Subcutaneous adipose tissue (tissue), 4 donors: ENCODE measurements around the gene BACH2. TPM values are rescaled to one million over a fixed set of nuclear protein-coding genes. Genes with fewer than 3 reads are reported as not detected.

ENCODE experiments used
- total RNA-seq, 4 donors: library from RNA; depleted of rRNA; stranded (reverse); fragments of >200 nt; gene quantifications; one replicate each; pipeline ENCODE4 v1.1.0, GENCODE V29; 2016
- TF ChIP-seq, protein P1 (sequence below): fragments of 450-650 bp; IDR thresholded peaks from one replicate; pipeline ENCODE4 v1.5.1; 2016; ENCODE audit warnings: low read depth, mild to moderate bottlenecking, control low read depth, antibody characterized with exemption, moderate library complexity

Gene BACH2
- total RNA-seq, 4 donors from 2014 or later, result 1.7 to 15.4 (median 3.9) TPM

DNA sequence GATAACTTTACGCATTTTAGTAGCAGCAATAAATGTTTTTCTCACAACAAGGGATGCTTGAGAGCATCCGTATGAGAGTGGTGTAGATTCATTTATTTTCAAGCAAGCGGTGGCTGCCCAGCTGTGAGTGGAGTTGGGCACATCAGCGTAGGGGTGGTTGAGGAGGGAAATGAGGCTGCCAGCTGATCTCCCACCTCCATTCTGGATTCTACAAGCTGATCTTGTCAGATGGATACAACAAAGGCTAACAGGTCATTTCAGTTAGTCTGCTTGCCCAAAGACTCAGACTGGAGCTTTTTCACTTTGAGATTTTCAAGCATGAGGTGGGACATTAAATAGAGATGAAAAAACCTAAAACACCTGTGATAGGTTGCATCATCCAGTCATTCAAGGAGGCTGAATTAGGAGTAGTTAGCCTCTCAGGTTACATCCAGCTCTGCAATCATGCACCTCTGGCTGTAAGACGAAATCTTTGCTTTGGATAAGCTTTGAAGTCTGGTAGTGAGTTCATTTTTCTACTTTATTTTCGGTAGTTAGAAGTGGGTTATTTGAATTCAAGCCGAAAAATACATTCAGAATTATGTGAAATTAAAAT, 1.9 kb upstream of the BACH2 start:
- TF ChIP-seq, protein P1, sequence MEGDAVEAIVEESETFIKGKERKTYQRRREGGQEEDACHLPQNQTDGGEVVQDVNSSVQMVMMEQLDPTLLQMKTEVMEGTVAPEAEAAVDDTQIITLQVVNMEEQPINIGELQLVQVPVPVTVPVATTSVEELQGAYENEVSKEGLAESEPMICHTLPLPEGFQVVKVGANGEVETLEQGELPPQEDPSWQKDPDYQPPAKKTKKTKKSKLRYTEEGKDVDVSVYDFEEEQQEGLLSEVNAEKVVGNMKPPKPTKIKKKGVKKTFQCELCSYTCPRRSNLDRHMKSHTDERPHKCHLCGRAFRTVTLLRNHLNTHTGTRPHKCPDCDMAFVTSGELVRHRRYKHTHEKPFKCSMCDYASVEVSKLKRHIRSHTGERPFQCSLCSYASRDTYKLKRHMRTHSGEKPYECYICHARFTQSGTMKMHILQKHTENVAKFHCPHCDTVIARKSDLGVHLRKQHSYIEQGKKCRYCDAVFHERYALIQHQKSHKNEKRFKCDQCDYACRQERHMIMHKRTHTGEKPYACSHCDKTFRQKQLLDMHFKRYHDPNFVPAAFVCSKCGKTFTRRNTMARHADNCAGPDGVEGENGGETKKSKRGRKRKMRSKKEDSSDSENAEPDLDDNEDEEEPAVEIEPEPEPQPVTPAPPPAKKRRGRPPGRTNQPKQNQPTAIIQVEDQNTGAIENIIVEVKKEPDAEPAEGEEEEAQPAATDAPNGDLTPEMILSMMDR, result no peak

DNA sequence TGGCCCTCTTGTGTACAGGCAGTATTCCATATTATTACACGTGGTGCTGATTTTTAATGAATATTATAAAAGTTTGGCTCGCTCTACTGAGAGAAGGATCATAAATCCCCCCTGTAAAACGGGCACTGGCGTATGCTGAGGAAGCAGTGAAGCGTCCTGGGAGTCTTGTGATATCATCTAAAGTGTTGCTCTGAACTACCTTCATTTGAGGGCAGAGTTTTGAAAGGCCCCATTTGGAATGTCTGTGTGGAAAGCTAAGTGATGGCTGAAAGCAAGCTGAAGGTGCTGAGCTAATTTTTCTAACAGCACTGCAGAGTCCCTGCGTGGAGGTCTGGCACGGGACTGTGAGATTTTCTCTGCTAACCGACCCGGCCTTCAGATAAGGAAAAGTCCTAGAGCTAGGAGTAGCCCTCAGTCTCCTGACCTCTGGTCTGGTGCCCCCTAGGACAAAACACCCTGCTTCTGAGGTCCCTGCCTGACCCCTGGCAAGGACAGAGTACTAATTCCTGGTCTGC, 1.3 kb upstream of the BACH2 start:
- TF ChIP-seq, protein P1, result no peak

DNA sequence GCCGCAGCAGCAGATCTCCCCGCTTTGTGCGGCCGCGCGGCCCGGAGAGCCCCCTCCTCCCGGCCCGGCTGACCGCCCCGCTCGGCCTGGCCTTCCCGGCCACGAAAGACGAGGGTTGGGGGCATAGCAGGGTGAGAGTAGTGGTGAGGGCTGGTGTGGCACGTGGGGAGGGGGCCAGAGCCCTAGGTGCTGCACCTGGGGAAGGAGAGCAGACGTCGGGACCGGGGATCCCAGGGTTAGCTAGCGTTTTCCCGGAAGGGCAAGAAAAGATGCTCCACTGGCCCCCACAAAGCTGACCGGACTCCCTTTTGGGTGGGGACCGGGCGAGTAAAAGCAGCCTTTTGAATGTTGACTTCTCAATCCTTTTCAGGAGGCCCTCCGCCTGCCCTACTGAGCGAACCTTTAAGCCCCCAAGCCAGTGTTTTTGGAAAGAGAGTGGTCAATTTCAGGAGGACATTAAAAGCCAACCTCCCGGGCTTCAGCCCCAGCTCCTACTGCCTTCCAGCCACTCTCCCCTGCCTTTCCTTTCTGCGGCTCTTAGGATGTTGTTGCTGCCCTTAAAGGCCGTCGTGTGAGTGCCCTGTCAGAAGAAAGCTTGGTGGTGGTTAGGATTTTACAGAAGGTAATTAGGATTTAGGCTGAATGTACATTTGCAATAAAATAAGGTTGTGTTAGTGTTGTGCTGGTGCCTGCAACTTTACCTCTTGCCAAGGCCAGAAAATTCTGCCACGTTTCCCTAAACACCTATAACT, 648 bp upstream of the BACH2 start:
- TF ChIP-seq, protein P1, result no peak

DNA sequence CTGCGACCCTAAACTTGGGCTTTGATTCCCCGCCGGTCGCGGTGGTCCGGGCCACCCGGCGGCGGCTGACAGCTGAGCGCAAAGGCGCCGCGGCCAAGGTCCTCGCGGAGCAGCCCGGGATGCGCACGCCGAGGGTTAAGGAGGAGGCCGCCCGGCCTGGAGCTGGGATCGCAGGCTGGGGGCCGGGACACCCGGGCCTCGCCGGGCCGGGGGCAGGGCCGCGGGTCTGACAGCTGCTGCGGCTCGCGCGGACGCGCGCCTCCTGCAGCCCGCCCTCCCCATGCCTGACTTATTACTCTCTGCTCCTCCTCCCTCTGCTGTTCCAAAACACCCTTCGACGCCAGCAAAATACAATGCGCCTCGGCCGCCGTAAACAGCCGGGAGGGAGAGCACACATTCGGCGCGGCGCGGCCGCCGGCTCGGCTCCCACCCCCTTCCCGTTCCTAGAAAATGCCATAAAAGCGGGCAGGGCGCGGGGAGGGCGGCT, 746 bp downstream of the BACH2 start:
- TF ChIP-seq, protein P1, result no peak

DNA sequence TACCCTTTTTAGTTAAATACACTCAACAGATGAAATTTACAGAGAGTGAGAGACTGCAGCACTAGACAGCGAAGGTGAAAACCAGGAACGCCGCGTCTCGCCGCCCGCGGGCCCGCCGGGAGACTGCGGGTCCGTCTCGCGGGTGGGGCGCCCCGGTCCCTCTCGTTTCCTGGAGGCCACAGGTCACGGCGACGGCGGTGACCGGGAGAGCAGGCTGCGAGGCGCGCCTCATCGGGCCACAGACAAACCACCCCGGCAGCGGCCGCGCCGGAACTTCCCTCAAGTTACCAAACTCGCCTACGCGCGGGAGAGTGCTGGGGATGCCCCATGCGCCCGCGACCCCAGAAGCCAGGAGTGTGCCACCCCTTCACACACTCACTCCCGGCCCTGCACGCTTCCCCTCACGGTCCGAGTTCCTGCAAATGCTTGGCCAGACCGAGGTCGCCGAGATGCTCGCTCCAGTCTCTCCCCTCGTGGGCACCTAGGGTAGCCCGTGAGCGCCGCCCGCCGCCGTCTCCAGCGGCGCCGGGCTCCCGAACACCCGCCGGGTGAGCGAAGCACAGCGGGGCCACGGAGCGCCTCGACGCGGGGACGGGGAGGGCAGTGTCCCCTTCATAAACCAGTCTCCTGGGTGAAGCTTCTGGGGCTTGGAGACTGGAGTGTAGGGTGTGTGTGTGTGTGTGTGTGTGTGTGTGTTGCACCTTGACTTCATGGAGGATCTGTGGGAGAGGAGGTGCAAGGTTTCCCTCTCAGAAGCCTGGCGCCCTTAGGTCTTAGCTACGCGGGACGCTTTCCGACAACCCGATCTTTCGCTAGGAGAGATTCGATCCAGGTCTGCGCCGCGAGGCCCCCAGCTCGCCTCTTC, 1.4 kb downstream of the BACH2 start:
- TF ChIP-seq, protein P1, result no peak

DNA sequence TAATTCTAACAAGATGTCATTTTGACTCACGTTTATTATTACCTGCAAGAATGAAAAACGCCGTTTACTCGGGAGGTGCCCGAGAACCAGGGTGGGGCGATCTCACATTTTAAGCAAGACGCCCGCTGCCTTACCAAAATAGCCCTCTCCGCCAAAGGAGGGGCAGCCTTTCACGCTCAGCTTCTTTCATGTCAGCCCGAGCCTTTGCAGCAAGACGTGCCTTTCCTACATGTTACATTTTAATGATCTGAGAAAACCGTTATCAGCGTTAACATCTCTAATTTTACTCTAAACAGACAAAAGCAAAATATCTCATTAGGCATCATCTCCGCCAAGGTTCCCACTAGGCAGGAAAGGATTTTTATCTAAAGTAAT, 2.0 kb downstream of the BACH2 start:
- TF ChIP-seq, protein P1, result no peak

DNA sequence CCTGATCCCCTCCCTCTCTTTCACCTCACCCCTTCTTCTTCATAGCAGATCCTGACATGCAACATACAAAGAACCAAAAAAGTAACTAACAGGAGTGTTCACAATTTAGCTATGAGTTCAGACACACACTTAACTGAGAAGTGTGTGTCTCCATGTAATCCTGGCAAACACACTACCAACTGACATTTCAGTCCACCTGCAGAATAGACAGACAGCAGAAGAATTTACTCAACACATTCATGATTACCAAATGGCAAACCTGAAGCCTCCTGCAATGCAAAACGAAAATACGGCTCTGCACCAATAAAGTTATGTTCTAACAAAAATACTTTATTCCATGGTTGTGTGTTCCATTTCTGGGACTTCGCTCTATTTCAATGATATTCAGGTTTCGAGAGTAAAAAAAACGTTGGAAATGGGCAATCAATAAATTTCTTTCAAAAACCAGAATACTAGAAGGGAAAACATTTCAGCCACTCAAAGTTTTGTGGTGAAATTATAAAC, 2.6 kb downstream of the BACH2 start:
- TF ChIP-seq, protein P1, result no peak
